ENCODE measurements around the gene NENF.

The NENF gene

DNA sequence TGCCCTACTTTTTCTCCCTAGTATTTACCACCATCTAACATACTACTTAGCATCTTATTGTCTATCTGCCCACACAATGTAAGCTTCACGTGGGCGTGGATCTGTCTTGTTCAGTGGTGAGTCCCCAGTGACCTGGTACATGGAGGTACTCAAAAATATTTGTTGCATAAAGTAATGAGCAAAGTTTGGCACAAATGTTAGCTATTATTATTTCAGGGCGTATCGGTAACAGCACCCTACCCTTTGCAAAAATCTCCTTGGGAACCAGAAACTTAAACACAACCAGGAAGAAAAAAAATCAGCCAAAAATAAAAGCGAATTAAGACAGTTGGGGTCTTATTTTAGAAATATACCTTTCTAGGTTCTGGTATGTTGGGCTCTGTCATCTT lies 454 bp upstream of the NENF start:
- DNase-seq = no peak

DNA sequence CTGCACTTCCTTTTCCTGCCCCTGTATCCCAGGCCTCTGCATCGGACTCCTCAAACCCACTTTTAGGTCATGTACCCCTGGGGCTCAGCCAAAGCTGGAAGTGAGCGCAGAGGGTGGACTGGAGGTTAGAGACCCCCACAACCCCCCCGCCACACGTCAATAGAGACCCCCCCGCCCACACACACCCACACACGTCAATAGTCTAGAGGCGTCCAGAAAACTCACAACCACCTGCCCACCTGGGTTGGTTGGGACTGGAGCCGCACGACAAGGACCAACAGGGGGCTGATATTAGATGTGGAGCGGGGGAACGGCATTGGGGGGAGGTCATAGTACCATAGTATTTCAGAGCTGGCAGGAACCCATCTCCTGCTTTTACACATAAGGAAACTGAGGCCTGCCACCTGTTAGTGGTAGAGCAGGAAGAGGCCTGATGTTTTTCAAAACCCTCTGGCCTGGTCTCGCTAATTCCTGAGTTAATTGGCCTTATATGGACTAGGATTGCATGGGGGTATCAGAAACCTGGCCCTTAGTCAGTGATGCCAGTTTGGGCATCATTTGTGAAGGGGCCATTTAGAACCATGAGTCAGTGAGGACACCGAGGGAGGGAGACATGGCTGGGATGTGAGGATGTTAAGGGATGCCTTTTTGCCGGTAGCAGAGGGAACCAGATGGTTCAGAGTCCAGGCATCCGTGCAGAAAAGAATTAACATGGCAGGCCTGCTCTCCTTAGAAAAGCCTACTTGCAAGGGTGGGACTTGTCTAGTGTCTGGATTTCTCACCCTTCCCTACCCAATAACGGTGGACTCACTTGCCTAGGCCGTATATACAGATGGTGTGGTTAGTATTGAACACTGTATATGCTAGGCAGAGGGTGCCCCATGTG lies 1.1 kb downstream of the NENF start:
- DNase-seq = no peak

DNA sequence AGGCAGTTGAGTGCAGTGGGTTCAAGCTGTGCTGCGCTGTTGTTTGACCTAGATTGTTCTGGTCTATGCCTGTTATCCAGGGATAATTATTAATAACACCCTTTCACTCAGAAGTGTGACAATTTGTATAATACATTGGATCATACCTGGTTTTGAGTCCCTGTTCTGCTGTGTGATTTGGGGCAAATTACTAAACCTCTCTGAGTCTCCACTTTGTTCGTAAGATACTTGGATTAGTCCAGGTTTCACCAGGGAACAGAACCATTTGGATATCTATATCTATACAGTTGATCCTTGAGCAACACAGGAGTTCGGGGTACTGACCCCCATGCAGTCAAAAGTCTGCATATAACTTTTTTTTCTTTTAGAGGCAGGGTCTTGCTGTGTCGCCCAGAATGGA lies 2.3 kb downstream of the NENF start:
- no peak for DNase-seq

DNA sequence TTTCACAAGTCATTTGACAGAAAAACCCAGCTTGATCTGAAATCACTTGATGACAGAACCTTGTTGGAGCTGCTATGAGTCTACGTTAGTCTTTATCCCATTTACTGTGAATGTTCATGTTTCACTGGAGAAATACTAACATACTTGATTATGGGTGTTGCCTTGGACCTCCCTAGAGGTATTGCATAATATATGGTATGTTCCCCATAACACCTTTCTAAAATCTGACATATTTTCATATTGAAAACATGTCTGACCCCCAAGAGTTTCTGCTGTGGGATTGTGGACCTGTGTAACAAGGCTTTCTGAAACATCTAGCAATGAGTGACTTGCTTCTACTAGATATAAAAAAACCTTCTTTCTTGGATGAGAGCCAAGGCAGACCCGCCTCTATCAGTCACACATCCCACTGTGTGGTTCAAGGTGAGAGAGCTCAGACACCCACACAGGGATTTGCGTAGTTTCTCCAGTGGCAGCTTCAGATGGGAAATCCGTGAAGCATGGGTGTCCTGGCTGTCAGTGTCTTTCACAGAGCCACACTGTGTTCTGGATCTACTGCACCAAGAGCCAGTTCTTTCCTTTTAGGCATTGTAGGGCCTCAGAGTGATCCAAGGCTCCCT lies 4.6 kb downstream of the NENF start:
- DNase-seq = no peak

DNA sequence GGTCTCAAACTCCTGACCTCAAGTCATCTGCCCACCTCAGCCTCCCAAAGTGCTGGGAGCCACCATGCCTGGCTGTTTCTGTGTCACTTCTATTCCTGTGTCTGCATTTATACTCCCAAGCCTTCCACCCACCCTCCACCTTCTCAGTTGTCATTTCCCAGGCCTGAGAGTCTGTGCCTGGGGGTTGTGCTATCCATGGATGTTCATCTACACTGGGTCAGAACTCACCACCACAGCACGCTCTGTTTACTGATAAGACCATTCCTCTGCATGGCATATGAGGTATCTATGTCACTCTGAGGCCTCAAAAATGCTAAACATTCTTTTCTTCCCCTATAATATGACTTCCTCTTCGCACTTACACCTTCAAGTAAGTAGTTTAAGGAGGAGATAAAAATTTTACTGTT lies 6.1 kb downstream of the NENF start:
- no peak for DNase-seq

DNA sequence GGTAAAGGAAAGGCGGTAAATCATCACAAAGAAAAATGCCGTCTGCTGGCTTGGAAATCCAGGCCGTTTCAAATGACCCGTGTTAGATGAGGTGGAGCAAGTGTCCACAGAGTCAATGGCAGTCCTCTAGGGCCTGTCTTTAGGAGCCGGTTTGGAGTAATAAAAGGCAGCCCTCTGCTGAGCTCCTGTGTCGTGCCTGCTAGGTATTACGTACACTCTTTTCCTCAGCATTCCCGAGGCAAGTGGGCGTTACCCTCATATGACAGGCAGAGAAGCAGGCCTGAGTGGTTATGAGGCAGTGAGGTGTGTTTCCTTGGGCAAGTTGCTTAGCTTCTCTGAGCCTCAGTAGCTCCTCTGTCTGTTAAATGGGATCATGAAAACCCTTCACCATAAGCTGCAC lies 7.7 kb downstream of the NENF start:
- DNase-seq = no peak

GRCh38 chr1:212442408-212442807 lies 9.7 kb downstream of the NENF start:
- DNase-seq = no peak

GRCh38 chr1:212446333-212446732 lies 13.6 kb downstream of the NENF start:
- DNase-seq = no peak

DNA sequence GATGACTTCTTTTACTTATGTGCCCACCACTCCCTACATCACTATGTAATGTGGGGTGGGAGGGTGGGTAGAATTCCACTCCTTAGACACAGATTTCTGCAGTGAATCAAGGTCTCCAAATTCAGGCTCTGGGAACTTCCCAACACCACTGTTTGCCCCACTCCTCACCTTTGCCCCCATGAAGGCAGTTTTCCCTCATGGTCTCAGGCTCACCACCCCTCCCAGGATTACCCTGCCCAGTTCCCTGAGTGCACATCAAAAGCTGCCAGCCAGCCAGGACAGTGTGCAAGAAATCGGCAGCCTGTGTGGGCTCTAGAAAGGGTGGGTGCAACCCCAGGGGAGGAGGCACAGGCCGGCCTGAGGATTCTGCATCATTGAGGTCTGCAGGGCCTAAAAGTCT lies 14.8 kb downstream of the NENF start:
- no peak for DNase-seq

GRCh38 chr1:212450331-212450881 lies 17.7 kb downstream of the NENF start:
- no peak for DNase-seq

- no peak for DNase-seq
Observed at GRCh38 chr1:212451416-212452322, 18.9 kb downstream of the NENF start.

- peak; percentile 30 for DNase-seq
Observed at GRCh38 chr1:212452323-212453155, 19.8 kb downstream of the NENF start.

DNA sequence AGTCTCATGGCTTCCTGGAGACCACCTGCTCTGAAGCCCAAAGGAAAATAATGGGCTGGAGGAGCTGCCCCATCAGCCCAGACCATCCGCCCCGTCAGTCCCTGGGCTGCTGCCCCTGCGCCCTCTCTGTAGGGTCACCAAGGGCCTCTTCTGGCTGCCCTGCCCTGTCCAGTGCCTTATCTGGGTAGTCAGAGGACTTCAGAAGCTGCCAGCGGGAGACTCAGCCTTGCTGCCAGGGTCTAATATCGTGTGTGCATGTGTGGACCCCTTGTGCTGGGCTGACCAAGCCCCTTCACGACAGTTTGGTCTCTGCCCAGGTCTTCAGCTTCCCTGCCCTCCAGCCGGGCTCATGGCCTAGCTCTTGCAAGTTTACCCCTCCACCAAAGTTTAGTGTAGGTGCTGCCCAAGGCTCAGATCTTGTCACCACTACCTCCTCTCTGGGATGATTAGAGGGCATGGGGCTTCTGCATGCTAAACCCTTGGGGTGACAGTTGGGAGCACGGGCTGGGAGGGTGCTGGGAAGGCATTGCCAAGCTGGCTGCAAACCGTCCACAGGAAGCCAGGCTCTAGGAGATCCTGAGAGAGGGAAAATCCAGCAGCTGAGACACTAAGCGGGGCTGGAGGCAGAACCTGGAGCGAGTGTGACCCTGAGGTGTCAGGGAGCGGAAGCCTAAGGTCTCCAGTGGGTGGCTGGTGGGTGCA lies 20.6 kb downstream of the NENF start:
- DNase-seq = no peak

GRCh38 chr1:212454741-212455140 lies 22.0 kb downstream of the NENF start:
- no peak for DNase-seq

- no peak for DNase-seq
Observed at GRCh38 chr1:212455401-212455800, 22.7 kb downstream of the NENF start.

- peak; percentile 70 for DNase-seq
Observed at GRCh38 chr1:212455803-212456528, 23.2 kb downstream of the NENF start.

DNA sequence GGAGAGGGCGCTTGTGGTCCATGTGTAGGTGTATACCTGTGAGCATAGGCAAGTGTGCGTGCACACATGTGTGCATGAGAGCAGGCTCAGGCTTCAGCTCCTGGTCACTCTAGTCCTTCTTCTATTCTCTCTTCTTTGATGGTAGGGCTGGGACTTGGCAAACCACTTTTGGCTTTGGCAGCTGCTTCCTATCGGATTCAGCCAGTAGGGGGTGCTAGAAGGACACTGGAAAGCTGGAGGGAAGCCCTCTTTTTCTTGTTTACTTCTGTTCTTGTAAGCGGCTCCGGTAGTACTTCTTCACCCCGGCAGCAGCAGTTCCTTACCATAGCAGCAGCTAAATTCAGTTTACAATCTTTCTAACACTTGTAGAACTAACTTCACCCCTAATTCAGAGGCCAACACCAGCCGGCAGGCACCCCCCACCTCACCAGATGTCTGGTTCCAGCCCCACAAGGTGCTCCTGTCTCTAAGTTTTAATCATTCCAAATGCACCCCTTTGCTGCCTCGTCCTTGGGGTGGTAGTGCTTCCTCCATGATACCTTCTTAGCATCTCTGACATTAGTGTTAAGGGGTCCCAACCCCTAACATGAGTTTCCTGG lies 25.1 kb downstream of the NENF start:
- DNase-seq = peak; percentile 80

- no peak for DNase-seq
Observed at GRCh38 chr1:212458817-212459216, 26.1 kb downstream of the NENF start.

- no peak for DNase-seq
Observed at GRCh38 chr1:212459656-212460055, 26.9 kb downstream of the NENF start.

DNA sequence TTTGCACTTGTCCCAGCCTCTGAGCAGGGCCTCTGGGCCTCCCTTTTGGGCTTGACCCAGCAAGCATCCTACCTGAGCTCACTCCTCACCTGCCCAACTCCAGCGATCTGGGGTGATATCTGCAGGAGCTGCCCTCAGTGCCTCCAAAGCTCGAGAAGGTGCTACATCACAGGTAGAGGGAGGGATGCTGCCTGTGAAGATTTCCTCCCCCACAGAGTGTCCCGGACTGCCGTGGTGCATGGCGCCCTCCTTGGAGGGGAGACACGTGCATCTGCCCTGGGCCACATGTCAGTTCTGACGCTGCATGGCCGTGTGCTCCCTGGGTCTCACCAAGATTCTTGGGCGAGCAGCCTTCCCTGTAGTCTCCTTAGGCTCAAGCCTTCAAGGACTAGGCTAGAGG lies 27.7 kb downstream of the NENF start:
- DNase-seq = no peak
